GM12874 (cell line): ENCODE measurements around the gene ARID5B.

ENCODE experiments used
- CTCF ChIP-seq: IDR thresholded peaks from 2 replicates; pipeline ENCODE4 v1.5.1; 2011; ENCODE audit warnings: low read depth, mild to moderate bottlenecking, control low read depth, low read length, moderate library complexity; ENCODE audit not compliant: insufficient read depth

The ARID5B gene

GRCh38 chr10:62037890-62038608, 136.6 kb downstream of the ARID5B start:
- no peak for TF ChIP-seq CTCF

- peak; percentile 67 for TF ChIP-seq CTCF
Measured at GRCh38 chr10:62038609-62039190, 137.2 kb downstream of the ARID5B start.

- no peak for TF ChIP-seq CTCF
Measured at GRCh38 chr10:62039954-62040353, 138.5 kb downstream of the ARID5B start.

- TF ChIP-seq CTCF, result no peak
Measured at GRCh38 chr10:62040881-62041280, 139.4 kb downstream of the ARID5B start.

GRCh38 chr10:62043421-62044021, 142.0 kb downstream of the ARID5B start:
- TF ChIP-seq CTCF, result no peak

- TF ChIP-seq CTCF, result no peak
Measured at GRCh38 chr10:62044566-62044965, 143.1 kb downstream of the ARID5B start.

- no peak for TF ChIP-seq CTCF
Measured at GRCh38 chr10:62045765-62046521, 144.4 kb downstream of the ARID5B start.
